NCI-H1105 treated with DMSO at 0.1 percent for 48 hours (cell line): ENCODE data around the gene LGALS9B.
"Not testable (repeated sequence)": the region's sequence is repeated elsewhere in the genome, so short reads cannot be mapped to it uniquely, and the experiment has no call there.

Source experiments
- DNase-seq: peaks from one replicate; lab custom pipeline; 2025; lab: John Stamatoyannopoulos, UW

The LGALS9B gene

DNA sequence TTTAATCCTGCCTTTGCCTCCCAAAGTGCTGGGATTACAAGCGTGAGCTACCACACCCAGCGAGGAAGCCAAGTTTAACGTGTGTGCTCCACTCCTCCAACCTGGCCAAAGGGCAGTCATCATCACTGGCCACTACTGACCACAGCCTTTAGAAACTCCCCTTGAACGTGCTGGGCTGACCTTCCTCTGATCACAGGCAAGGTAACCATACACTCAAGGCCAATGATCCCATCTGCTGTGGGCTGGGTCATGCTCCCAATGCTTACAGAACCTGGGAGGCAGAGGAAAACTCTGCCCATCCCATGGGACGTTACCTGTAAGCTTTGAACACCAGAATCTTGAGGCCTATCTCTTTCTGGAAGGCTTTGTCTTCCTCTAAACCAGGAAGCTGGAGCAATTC is 51.9 kb downstream of the LGALS9B start:
- not testable (repeated sequence) for DNase-seq

DNA sequence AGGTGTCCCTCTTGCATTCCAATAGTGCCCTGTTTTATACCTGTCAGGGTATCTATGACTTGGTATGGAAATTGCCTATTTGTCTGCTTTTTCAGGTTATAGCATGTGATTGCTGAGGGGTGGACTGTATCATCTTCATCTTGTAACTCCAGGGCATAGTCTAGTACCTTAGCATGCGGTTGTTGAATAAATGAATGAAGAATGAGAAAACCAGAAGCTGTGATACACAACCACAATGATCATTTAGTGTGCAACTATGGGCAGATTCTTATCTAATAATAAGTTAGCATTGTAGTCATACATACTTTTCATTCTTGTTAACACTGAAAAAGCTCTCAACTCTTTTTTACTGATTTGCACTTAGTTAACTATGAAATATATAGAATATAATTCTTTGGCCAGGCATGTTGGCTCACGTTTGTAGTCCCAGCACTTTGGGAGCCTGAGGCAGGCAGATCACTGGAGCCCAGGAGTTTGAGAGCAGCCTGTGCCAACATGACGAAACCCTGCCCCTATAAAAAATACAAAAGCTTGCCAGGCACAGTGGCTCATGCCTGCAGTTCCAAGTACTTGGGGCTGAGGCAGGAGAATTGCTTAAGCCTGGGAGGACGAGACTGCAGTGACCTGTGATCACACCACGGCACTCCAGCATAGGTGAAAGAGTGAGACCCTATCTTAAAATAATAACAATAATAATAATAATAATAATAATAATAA is 65.9 kb downstream of the LGALS9B start:
- DNase-seq: not testable (repeated sequence)

DNA sequence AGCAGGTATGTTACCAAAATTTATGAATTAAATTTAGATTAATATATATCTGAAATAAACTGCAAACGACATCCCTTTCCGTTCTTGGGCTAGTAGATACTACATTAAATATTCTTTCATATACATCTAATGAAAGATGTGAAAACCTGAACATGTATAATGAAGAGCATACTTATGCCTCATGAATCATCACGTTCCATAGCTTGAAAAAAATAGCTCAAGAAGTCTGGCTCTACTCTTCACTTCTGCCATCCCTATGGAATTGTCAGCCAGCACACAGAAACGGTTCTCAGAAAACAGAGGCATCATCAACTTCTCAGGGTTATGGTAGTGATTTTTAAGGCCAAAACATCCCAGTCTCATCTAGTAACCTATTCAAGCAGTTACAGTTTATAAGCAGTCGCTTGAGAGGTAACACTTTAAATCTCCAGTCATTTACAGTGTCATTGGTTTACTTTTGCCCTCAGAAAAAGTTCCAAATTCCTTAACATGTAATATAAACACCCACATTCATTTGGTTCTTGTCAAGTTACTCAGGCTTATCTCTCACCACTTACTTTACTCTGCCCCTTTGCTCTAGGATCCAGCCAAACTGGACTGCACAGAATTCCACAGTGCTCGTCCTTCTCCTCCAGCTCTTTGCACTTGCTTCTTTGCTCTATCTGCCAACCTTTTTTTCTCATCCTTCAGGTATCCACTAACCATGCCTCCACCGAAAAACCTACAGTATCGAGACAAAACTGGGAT is 66.6 kb downstream of the LGALS9B start:
- not testable (repeated sequence) for DNase-seq
